H1 (cell line): ENCODE data around the gene ZNF716. TPM values are rescaled to one million over a fixed set of nuclear protein-coding genes. Genes with fewer than 3 reads are reported as not detected.

Experiments used
- CHD1 ChIP-seq: IDR thresholded peaks from 2 replicates; pipeline ENCODE4 v1.6.1; 2012; ENCODE audit warnings: low read depth, low read length, improper control_type of control experiment
- CHD2 ChIP-seq: IDR thresholded peaks from 2 replicates; pipeline ENCODE4 v1.6.1; 2012; ENCODE audit warnings: low read length, improper control_type of control experiment
- EGR1 ChIP-seq: IDR thresholded peaks from 2 replicates; pipeline ENCODE4 v1.6.1; 2011; ENCODE audit warnings: low read depth, low read length, borderline replicate concordance
- EZH2 ChIP-seq: fragments of 200-600 bp; sonication (generic); IDR thresholded peaks from 2 replicates; pipeline ENCODE4 v1.7.1; 2012; ENCODE audit warnings: low read depth, mild to moderate bottlenecking, moderate library complexity, low read length, inconsistent platforms; ENCODE audit not compliant: severe bottlenecking
- JUN ChIP-seq: IDR thresholded peaks from 2 replicates; pipeline ENCODE4 v1.6.1; 2011; ENCODE audit warnings: low read depth, mild to moderate bottlenecking, improper control_type of control experiment, low read length
- POLR2AphosphoS5 ChIP-seq: IDR thresholded peaks from 2 replicates; pipeline ENCODE4 v1.6.1; 2011; ENCODE audit warnings: low read depth, low read length
- POU5F1 ChIP-seq: IDR thresholded peaks from 2 replicates; pipeline ENCODE4 v1.6.1; 2011; ENCODE audit warnings: low read depth, mild to moderate bottlenecking, low read length, moderate library complexity
- RNF2 ChIP-seq: fragments of 200-900, 300-1000 bp; sonication (generic); IDR thresholded peaks from 2 replicates; pipeline ENCODE4 v1.7.1; 2016; ENCODE audit warnings: borderline replicate concordance, low read depth, mild to moderate bottlenecking, antibody characterized with exemption, low read length; ENCODE audit not compliant: poor library complexity, severe bottlenecking; ENCODE audit errors: missing control alignments
- SIRT6 ChIP-seq: IDR thresholded peaks from one replicate; pipeline ENCODE4 v1.7.1; 2012; ENCODE audit warnings: low read length, inconsistent platforms
- TAF1 ChIP-seq: IDR thresholded peaks from 2 replicates; pipeline ENCODE4 v1.6.1; 2011; ENCODE audit warnings: mild to moderate bottlenecking, low read depth, low read length
- polyA plus RNA-seq, 7 experiments: library from polyadenylated mRNA; depleted of rRNA in 3 of 7; stranded (reverse) in 5 of 7; unstranded in 2 of 7; fragments of >200 nt in 5 of 7; fragments of 200-250 nt in 2 of 7; gene quantifications; 1 replicate in 5 of 7; 2 replicates in 1 of 7; 4 replicates in 1 of 7; pipeline versions ENCODE4 v1.2.1 to v1.2.3, GENCODE V29; 2011 to 2013; ENCODE audit warnings: missing spikeins in 2 of 7, mixed read lengths in 2 of 7
- total RNA-seq: library from RNA; stranded (reverse); fragmentation: NEBNext Ultra II Directional; extraction: Animal tissue kit (Norgen Biotek cat#: 25700); gene quantifications from 2 replicates; pipeline ENCODE4 v1.2.1, GENCODE V29; 2021

The ZNF716 gene
- total and polyA plus RNA-seq, 2 of the 8 experiments (the other 6 are each of a cell fraction or from before 2014, with no cell fraction given) = not detected

DNA sequence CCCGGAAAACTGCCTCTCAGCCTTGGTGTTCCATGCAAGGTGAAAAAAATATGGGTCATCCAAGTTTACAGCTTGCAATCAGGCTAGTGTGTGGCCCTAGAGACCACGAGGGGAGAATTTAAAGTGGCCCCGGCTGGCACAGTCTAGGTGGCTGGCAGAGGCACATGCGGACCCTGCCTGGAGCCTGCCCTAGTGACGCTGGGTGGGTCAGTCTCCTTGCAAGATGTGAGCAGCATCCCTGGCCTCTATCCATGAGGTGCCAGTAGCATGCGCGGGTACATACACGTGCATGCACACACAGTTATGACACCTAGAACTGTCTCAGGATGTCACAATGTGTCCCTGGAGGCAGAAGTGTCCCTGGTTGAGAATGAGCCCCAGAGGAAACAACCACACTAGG lies 22.4 kb upstream of the ZNF716 start (continued):
- TF ChIP-seq JUN (no peak), RNF2 (no peak), EZH2 (no peak), SIRT6 (no peak), TAF1 (no peak), CHD1 (no peak), POLR2AphosphoS5 (no peak), CHD2 (no peak), POU5F1 (no peak), EGR1 (no peak)
